DMS 273 (cell line): ENCODE results near the gene RSL24D1.
"Not testable (repeated sequence)": the region's sequence is repeated elsewhere in the genome, so short reads cannot be mapped to it uniquely, and the experiment has no call there.

Experiments
- DNase-seq: peaks from one replicate; lab custom pipeline; 2025; ENCODE audit not compliant: unreplicated experiment; lab: John Stamatoyannopoulos, UW

The RSL24D1 gene

DNA sequence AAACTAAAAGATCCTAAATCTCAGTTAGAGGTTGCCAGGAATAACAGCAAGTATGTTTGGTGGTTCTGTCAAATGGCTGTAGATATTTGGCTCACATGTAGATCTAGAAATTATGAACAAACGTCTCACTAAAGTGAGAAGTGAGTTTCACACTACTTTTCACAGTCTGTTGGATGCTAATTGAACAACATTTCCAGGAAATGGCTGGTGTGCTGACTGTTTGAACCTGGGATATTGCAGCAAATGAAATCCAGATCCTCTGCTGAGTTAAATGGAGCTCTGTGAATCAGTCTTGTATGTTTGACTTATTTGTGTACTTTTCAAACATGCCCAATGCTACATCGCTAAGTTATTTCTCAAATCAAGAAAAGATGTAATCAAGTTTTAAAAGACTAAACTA, 21.3 kb upstream of the RSL24D1 start:
- DNase-seq: no peak

- DNase-seq: no peak
These were observed 7.7 kb upstream of the RSL24D1 start for GRCh38 chr15:55204464-55204863.

DNA sequence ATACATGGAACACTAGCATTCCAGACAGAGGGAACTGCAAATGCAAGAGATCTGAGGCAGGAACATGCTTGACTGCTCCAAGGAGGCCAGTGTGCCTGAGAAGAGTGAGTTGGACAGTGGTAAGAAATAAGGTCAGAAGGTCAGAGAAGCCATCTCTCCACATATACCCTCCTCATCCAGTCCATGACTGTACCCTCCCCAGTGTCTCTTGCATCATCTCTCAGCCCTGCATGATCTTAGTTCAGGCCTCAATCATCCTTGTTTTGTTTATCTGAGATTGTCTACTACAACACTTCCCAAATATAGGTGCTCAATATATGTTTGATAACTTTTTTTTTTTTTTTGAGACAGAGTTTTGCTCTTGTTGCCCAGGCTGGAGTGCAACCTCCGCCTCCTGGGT, 5.5 kb upstream of the RSL24D1 start:
- no peak for DNase-seq

GRCh38 chr15:55198706-55199105, 2.0 kb upstream of the RSL24D1 start:
- DNase-seq: no peak

DNA sequence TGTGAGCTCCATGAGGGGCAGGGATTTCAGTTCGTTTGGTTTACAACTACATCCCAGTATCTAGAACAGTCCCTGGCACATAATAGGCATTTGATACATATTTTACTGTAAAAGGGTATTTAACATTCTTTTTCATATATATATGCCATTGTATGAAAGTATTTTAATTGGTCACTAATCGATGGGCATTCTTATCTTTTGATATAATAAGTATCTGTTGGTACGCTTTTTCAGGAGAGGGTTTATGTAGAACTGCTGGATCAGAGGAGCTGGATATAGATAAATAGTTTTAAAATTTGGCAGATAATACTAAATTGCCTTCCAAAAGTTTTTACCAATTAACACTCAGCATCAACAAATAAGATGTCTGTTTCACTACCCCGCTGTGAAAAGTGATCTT, 978 bp upstream of the RSL24D1 start:
- DNase-seq: no peak

- no peak for DNase-seq
These were observed 593 bp upstream of the RSL24D1 start for GRCh38 chr15:55197362-55197705.

DNA sequence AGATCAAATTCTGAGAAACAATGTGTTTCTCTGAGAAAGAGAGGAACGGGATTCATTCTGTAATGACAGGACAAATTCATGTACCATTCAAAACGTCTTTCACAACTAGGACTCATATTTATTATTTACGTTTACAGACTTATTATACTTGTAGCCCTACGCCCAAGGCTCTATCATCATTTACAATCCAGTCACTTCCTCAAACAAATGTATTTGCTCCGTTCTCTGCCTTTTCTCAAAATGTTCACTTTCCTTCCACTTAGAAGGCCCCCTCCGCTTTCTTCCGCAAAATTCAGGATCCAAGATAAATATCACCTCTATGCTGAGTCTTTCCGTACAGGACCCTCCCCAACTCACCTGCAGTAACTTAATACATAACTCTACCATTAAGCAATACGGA, 745 bp downstream of the RSL24D1 start:
- DNase-seq: no peak

DNA sequence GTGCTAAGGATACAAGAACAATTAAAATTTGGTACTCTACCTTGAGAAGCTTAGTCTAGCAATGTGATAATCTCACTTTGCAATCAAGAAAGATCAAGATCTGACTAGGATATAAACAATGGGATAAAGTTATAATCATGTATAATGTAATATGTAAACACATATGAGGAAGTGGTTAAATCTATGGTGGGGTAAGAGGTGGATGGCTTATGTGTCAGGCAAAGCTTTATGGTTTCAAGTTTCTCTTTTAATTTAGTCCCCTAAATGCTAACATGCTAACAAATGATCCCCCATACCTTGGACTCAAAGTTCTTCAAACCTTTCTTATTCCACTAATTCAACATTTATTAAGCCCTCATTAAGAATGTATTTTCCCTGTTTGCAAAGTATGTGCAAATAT, 2.5 kb downstream of the RSL24D1 start:
- DNase-seq: no peak

- DNase-seq: no peak
These were observed 10.4 kb downstream of the RSL24D1 start for GRCh38 chr15:55186331-55186730.

DNA sequence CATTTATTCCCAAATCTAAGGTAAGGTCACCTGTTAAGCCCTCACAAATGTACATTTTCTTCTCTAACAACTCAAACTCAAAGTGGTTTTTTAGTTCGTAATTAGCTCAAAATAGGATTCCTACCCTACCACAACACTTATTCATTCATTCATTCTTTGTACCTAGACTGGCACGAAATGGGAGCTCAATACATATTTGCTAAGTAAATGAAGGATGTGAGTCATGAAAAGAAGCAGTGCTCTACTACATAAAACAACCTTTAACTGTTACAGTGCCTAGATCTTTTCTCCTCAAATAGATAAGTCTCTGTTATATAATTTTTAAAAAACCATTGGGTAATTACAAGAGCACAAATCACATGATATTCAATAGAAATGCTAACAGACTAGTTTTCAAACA, 13.1 kb downstream of the RSL24D1 start:
- no peak for DNase-seq

DNA sequence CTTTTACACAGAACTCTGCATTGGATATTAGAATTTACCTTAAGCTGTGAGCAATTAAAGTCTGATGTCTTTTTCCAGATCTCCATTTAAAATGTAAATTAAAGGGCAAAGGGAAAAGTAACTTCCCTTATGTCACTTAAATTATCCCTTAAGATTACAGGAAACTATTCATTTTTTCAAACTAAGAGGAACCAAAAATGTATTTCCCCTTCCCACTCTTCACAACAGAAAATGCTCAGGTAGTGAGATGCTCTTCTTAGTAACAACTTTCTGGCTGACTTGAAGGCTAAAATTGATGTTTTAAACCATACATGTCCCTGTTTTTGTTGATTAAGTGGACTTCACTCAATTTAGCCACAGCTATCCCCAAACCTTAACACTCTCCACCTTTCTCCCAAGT, 17.6 kb downstream of the RSL24D1 start:
- DNase-seq: no peak

GRCh38 chr15:55170361-55170760, 26.4 kb downstream of the RSL24D1 start:
- DNase-seq: no peak

GRCh38 chr15:55168350-55168974, 28.3 kb downstream of the RSL24D1 start:
- DNase-seq: peak; percentile 76

DNA sequence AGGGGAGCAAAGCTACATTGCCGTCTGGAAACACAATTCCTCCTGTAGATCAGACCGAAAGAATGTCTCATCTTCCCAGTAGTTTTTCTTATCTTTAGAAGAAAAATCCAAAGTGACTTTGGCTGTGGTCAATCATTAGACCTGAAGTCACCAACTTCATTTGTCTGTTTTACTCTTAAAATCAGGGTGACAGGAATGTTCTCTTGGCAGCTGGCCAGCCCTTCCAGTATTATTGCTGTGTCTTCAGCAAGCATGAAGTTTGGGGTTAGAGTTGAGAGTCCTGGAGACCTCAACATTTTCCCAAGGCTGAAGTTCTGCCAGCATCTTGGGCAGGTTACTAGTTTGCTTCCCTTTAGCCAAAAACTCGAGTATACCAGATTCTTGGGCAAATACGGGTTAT, 32.5 kb downstream of the RSL24D1 start:
- DNase-seq: no peak

GRCh38 chr15:55151631-55152030, 45.1 kb downstream of the RSL24D1 start:
- DNase-seq: peak; percentile 2

DNA sequence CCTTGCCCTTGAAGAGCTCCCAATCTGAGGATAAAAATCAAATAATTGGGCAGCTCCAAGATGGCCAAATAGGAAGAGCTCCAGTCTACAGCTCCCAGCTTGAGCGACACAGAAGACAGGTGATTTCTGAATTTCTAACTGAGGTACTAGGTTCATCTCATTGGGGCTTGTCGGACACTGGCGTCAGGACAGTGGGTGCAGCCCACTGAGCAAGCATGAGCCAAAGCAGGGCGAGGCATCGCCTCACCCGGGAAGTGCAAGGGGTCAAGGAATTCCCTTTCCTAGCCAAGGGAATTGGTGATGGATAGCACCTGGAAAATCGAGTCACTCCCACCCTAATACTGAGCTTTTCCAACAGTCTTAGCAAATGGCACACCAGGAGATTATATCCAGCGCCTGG, 53.6 kb downstream of the RSL24D1 start:
- DNase-seq: not testable (repeated sequence)

- DNase-seq: no peak
These were observed 62.8 kb downstream of the RSL24D1 start for GRCh38 chr15:55133972-55134371.

- DNase-seq: no peak
These were observed 64.1 kb downstream of the RSL24D1 start for GRCh38 chr15:55132672-55133071.
